Measurements from ENCODE around the gene SLC34A1. TPM values are rescaled to one million over a fixed set of nuclear protein-coding genes. Genes with fewer than 3 reads are reported as not detected.

The SLC34A1 gene
- total and polyA plus RNA-seq, 2 experiments from 2014 or later: not detected

DNA sequence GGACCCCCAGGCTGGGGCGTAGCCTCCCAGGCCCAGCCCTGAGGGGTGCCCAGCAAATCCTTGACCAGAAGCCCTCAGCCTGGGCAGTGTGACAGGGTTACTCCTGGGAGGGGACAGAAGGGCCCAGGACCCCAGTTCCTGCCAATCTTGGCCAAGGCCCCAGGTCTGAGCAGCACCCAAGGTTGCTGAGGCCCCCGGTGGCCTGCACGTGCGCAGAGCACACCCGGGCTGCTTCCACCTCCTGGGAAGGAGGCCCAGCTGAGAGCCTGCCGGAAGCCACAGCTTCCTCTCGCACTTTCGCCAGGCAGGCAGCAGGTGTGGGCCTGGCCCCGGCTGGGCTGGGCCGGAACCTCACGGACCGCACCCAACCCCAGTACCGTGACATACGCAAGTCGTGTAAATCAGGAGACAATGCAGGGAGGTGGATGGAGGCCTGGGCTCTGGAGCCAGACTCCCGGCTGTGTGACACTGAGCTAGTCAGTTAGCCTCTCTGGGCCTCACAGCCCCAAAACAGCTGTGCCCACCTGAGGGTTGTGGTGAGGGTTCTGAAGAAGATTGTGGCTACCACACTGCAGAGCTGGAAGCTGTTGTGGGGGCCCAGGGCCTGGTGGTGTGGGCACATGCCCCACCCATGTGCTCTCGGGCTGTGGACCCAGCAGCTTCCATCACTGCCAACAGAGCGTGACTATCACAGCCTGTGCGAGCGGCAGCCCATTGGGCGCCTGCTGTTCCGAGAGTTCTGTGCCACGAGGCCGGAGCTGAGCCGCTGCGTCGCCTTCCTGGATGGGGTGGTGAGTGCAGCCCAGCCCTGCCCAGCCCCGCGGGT, 47.3 kb downstream of the SLC34A1 start:
- H3F3A ChIP-seq (replicated peaks; ENCODE audit: low read depth): 0 out of 2 replicates have a peak, but pooled peaks cover 10% of the 10 kb centered on the region
- Mint-ChIP-seq H3K36me3 (ENCODE audit: low read depth) (peaks cover 28% of the 10 kb centered on the region), H3K4me1 (peaks cover 18% of the 10 kb centered on the region), H3K4me3 (no peak overlapping the region), H3K9me3 (no peaks in the 10 kb centered on the region), H3K27me3 (ENCODE audit: insufficient read depth, low read depth, poor library complexity) (peaks cover 13% of the 10 kb centered on the region), H3K27ac (no peak overlapping the region)
- H3K27me3 ChIP-seq (ENCODE audit: insufficient read depth): no peaks in the 10 kb centered on the region
- TF ChIP-seq ZNF462 (CRISPR knock-in tag; IDR thresholded peaks at IDR 0.05) (no peak), ZNF114 (CRISPR knock-in tag; IDR thresholded peaks at IDR 0.05) (no peak), ZNF331 (CRISPR knock-in tag; IDR thresholded peaks at IDR 0.05; ENCODE audit: low read depth) (no peak), ETS1 (IDR thresholded peaks at IDR 0.05) (no peak), CREB1 (CRISPR knock-in tag; IDR thresholded peaks at IDR 0.05; ENCODE audit: low read depth) (no peak), STAT1 (IDR thresholded peaks at IDR 0.05; ENCODE audit: unreplicated experiment) (no peak), JUNB (IDR thresholded peaks at IDR 0.05; ENCODE audit: unreplicated experiment) (no peak), EZH2 (IDR thresholded peaks at IDR 0.05; ENCODE audit: low read depth, unreplicated experiment) (no peak), POLR2AphosphoS5 (IDR thresholded peaks at IDR 0.05; ENCODE audit: low read depth) (no peak), EZH2phosphoT487 (IDR thresholded peaks at IDR 0.05; ENCODE audit: unreplicated experiment) (no peak), NANOG (IDR thresholded peaks at IDR 0.05; ENCODE audit: borderline replicate concordance) (no peak), CTCF (conservative IDR thresholded peaks at IDR 0.05; ENCODE audit: low read depth in 2 of 2) (no peak)
- TF ChIP-seq, protein P1, sequence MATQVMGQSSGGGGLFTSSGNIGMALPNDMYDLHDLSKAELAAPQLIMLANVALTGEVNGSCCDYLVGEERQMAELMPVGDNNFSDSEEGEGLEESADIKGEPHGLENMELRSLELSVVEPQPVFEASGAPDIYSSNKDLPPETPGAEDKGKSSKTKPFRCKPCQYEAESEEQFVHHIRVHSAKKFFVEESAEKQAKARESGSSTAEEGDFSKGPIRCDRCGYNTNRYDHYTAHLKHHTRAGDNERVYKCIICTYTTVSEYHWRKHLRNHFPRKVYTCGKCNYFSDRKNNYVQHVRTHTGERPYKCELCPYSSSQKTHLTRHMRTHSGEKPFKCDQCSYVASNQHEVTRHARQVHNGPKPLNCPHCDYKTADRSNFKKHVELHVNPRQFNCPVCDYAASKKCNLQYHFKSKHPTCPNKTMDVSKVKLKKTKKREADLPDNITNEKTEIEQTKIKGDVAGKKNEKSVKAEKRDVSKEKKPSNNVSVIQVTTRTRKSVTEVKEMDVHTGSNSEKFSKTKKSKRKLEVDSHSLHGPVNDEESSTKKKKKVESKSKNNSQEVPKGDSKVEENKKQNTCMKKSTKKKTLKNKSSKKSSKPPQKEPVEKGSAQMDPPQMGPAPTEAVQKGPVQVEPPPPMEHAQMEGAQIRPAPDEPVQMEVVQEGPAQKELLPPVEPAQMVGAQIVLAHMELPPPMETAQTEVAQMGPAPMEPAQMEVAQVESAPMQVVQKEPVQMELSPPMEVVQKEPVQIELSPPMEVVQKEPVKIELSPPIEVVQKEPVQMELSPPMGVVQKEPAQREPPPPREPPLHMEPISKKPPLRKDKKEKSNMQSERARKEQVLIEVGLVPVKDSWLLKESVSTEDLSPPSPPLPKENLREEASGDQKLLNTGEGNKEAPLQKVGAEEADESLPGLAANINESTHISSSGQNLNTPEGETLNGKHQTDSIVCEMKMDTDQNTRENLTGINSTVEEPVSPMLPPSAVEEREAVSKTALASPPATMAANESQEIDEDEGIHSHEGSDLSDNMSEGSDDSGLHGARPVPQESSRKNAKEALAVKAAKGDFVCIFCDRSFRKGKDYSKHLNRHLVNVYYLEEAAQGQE (IDR thresholded peaks at IDR 0.05; ENCODE audit: unreplicated experiment): no peak
- H3K79me2 ChIP-seq (replicated peaks; ENCODE audit: insufficient read depth): peaks cover 21% of the 10 kb centered on the region
- ATAC-seq (no peak), DNase-seq (ENCODE audit: low spot score) (no peak)
- H3K9me2 ChIP-seq (ENCODE audit: insufficient read depth): no peaks in the 10 kb centered on the region
- H3K4me1 ChIP-seq (ENCODE audit: insufficient read depth): peaks cover 15% of the 10 kb centered on the region; the same call in 1 of the 2 replicates
- H3K36me3 ChIP-seq (ENCODE audit: insufficient read depth): peaks cover 3% of the 10 kb centered on the region; the same call in 1 of the 2 replicates
- H3K4me2 ChIP-seq: no peak overlapping the region
- H3K4me3 ChIP-seq: no peak overlapping the region
- H2AFZ ChIP-seq: no peak overlapping the region
- peaks cover 13% of the 10 kb centered on the region for H4K20me1 ChIP-seq (replicated peaks; ENCODE audit: insufficient read depth)
- no peak overlapping the region for H3K27ac ChIP-seq (ENCODE audit: low read depth)

Data from GM23338 (cell line).